Keratinocyte (primary cell): ENCODE results near the gene CFAP58. TPM values are rescaled to one million over a fixed set of nuclear protein-coding genes. Genes with fewer than 3 reads are reported as not detected.

Source experiments
- DNase-seq: peaks from one replicate; pipeline ENCODE4 v3.0.0-alpha.2; 2011; ENCODE audit warnings: low read depth, missing footprints, low spot score
- FAIRE-seq: peaks from 2 replicates; lab custom pipeline; 2011; peaks lifted over from hg19 to GRCh38; lab: Jason Lieb, UNC
- H2AFZ ChIP-seq: 2 replicates; pipeline ENCODE4 v1.6.0; 2012; ENCODE audit warnings: low read length, control low read depth, inconsistent platforms; ENCODE audit not compliant: control insufficient read depth
- H3K27ac ChIP-seq: 2 replicates; pipeline ENCODE4 v1.5.1; 2011; ENCODE audit warnings: low read length; ENCODE audit not compliant: control insufficient read depth, insufficient read depth
- H3K27me3 ChIP-seq: 3 replicates; pipeline ENCODE4 v1.6.0; 2011; ENCODE audit warnings: low read length; ENCODE audit not compliant: control insufficient read depth, insufficient read depth; ENCODE audit errors: extremely low read depth
- H3K36me3 ChIP-seq, 2 experiments: 2 replicates in 1 of 2; 3 replicates in 1 of 2; pipeline ENCODE4 v1.5.1; 2011; ENCODE audit warnings: low read length in 2 of 2, mild to moderate bottlenecking in 1 of 2; ENCODE audit not compliant: control insufficient read depth in 2 of 2, insufficient read depth in 2 of 2; ENCODE audit errors: extremely low read depth in 1 of 2
- H3K4me1 ChIP-seq: 3 replicates; pipeline ENCODE4 v1.5.1; 2011; ENCODE audit warnings: low read length; ENCODE audit not compliant: control insufficient read depth, insufficient read depth; ENCODE audit errors: extremely low read depth
- H3K4me2 ChIP-seq: 3 replicates; pipeline ENCODE4 v1.6.0; 2011; ENCODE audit warnings: low read depth, low read length; ENCODE audit not compliant: control insufficient read depth, insufficient read depth; ENCODE audit errors: extremely low read depth
- H3K4me3 ChIP-seq, 3 experiments: fragments of 200-600 bp in 1 of 3; sonication (generic) in 1 of 3; 2 replicates in 2 of 3; 3 replicates in 1 of 3; pipeline ENCODE4 v1.5.1; 2011 to 2016; ENCODE audit warnings: low read length in 3 of 3, mild to moderate bottlenecking in 3 of 3, control low read depth in 2 of 3, inconsistent platforms in 1 of 3, low read depth in 1 of 3, mixed read lengths in 1 of 3, mixed run types in 1 of 3, moderate library complexity in 1 of 3; ENCODE audit not compliant: control insufficient read depth in 2 of 3, insufficient read depth in 2 of 3; ENCODE audit errors: extremely low read depth in 1 of 3
- H3K79me2 ChIP-seq: 2 replicates; pipeline ENCODE4 v1.6.0; 2012; ENCODE audit warnings: low read length; ENCODE audit not compliant: control insufficient read depth, insufficient read depth
- H3K9ac ChIP-seq: 3 replicates; pipeline ENCODE4 v1.6.0; 2011; ENCODE audit warnings: low read length; ENCODE audit not compliant: control insufficient read depth, insufficient read depth; ENCODE audit errors: extremely low read depth
- H3K9me1 ChIP-seq: 3 replicates; pipeline ENCODE4 v1.6.0; 2011; ENCODE audit warnings: low read length; ENCODE audit not compliant: control insufficient read depth, insufficient read depth; ENCODE audit errors: extremely low read depth
- H3K9me3 ChIP-seq: 2 replicates; pipeline ENCODE4 v1.5.1; 2012; ENCODE audit warnings: low read depth, low read length; ENCODE audit not compliant: control insufficient read depth
- H4K20me1 ChIP-seq: 3 replicates; pipeline ENCODE4 v1.6.0; 2011; ENCODE audit warnings: low read length; ENCODE audit not compliant: control insufficient read depth, insufficient read depth; ENCODE audit errors: extremely low read depth
- CTCF ChIP-seq, 3 experiments: IDR thresholded peaks in 1 of 3; conservative IDR thresholded peaks in 1 of 3; optimal IDR thresholded peaks in 1 of 3; 2 replicates in 2 of 3; 3 replicates in 1 of 3; pipeline versions ENCODE3 to v1.5.1; 2011; ENCODE audit warnings: low read length in 3 of 3, mild to moderate bottlenecking in 3 of 3, moderate library complexity in 2 of 3, control low read depth in 1 of 3, inconsistent platforms in 1 of 3; ENCODE audit not compliant: insufficient read depth in 2 of 3; ENCODE audit errors: extremely low read depth in 1 of 3
- EZH2 ChIP-seq: IDR thresholded peaks from one replicate; pipeline ENCODE4 v1.6.1; 2012; ENCODE audit warnings: inconsistent platforms, mild to moderate bottlenecking, low read length, moderate library complexity
- dilution Hi-C: fragments of 300-500 bp; cut with MboI; formaldehyde crosslinking; loops from one replicate; pipeline ENCODE4 v1.7.0; 2020; ENCODE audit warnings: low sequenced_read_pairs; ENCODE audit not compliant: extremely low pct_ligation_motif_present
- polyA plus RNA-seq, 5 experiments: library from polyadenylated mRNA; depleted of rRNA in 3 of 5; stranded (reverse) in 3 of 5; stranded (forward) in 1 of 5; unstranded in 1 of 5; fragments of >200 nt; gene quantifications; 1 replicate in 1 of 5; 2 replicates in 3 of 5; 3 replicates in 1 of 5; pipeline versions ENCODE4 v1.2.1 to v1.2.3, GENCODE V29; 2011 to 2012; ENCODE audit warnings: missing spikeins in 2 of 5, low read depth in 1 of 5, low replicate concordance in 1 of 5

The CFAP58 gene
- polyA plus RNA-seq, 1 donor (not counting 4 experiments of a cell fraction or from before 2014, with no cell fraction given): 2.3 TPM

- no peaks in the 10 kb centered on the region for H3K4me1 ChIP-seq
- no peaks in the 10 kb centered on the region for H4K20me1 ChIP-seq
- H3K9me1 ChIP-seq: no peaks in the 10 kb centered on the region
- H3K9ac ChIP-seq: no peak overlapping the region
- TF ChIP-seq EZH2: no peak
- TF ChIP-seq CTCF (optimal IDR thresholded peaks at IDR 0.05 in 1 of 3, IDR thresholded peaks at IDR 0.05 in 1 of 3, conservative IDR thresholded peaks at IDR 0.05 in 1 of 3; ENCODE audit: extremely low read depth in 1 of 3, insufficient read depth in 2 of 3, low read length in 3 of 3): peak; percentile 16 to 23 (median 19)
- H3K36me3 ChIP-seq: no peaks in the 10 kb centered on the region
- no peaks in the 10 kb centered on the region for H3K79me2 ChIP-seq
- H3K4me2 ChIP-seq: no peak overlapping the region
- dilution Hi-C loops: no loop called here
- DNase-seq (no peak), FAIRE-seq (no peak)
- H3K27ac ChIP-seq: no peak overlapping the region
- no peaks in the 10 kb centered on the region for H3K27me3 ChIP-seq
- H2AFZ ChIP-seq: no peak overlapping the region
- no peak overlapping the region for H3K4me3 ChIP-seq
- no peaks in the 10 kb centered on the region for H3K9me3 ChIP-seq
These were observed 132.0 kb downstream of the CFAP58 start for GRCh38 chr10:104485632-104486031.

- no peaks in the 10 kb centered on the region for H3K79me2 ChIP-seq
- no peak overlapping the region for H2AFZ ChIP-seq
- H3K4me2 ChIP-seq: no peak overlapping the region
- no peaks in the 10 kb centered on the region for H3K36me3 ChIP-seq
- no peak overlapping the region for H3K27ac ChIP-seq
- dilution Hi-C loops: no loop called here
- no peak overlapping the region for H3K9ac ChIP-seq
- H3K27me3 ChIP-seq: no peaks in the 10 kb centered on the region
- no peak for FAIRE-seq
- no peak overlapping the region for H3K4me3 ChIP-seq
- DNase-seq: no peak
- H3K4me1 ChIP-seq: no peaks in the 10 kb centered on the region
- no peaks in the 10 kb centered on the region for H4K20me1 ChIP-seq
- no peaks in the 10 kb centered on the region for H3K9me1 ChIP-seq
- no peaks in the 10 kb centered on the region for H3K9me3 ChIP-seq
- TF ChIP-seq EZH2: no peak
- no peak for TF ChIP-seq CTCF (optimal IDR thresholded peaks at IDR 0.05 in 1 of 3, IDR thresholded peaks at IDR 0.05 in 1 of 3, conservative IDR thresholded peaks at IDR 0.05 in 1 of 3; ENCODE audit: extremely low read depth in 1 of 3, insufficient read depth in 2 of 3, low read length in 3 of 3)
These were observed 133.2 kb downstream of the CFAP58 start for GRCh38 chr10:104486803-104487202.
